ENCODE data around the gene PTPN22. TPM values are rescaled to one million over a fixed set of nuclear protein-coding genes. Genes with fewer than 3 reads are reported as not detected.

The PTPN22 gene
- total and polyA plus RNA-seq, 9 of the 15 experiments (the other 6 are each of a cell fraction or from before 2014, with no cell fraction given), result 0.45 to 4.6 (median 1.1) TPM

- ChIA-PET CTCF (ENCODE audit: low intra/inter-chr PET ratio) (no interaction called here), POLR2A (interaction anchor here (0.9 to 1.3 kb wide), 6 partner anchors 9 to 147 kb away, joined by 3 to 7 read pairs (median 4); partner anchors contain the start of gene RSBN1)
- 18% methylated on average over 1 of the region's 1 CpG for WGBS (ENCODE audit: insufficient coverage, low coverage, missing lambda C conversion rate)
- Histone ChIP-seq H3K9me3 (replicated peaks; ENCODE audit: control insufficient read depth, insufficient read depth, low read depth, low read length) (no peaks in the 10 kb centered on the region), H3K9ac (ENCODE audit: insufficient read depth in 1 of 2, low read depth in 2 of 2, low read length in 2 of 2) (0 out of 4 replicates have a peak overlapping the region, but pooled peaks of 1 of the 2 experiments have one; percentile 33), H3K27me3 (ENCODE audit: control insufficient read depth in 2 of 2, insufficient read depth in 2 of 2, low read length in 2 of 2) (no peaks in the 10 kb centered on the region), H3K4me3 (no peak overlapping the region), H3K4me1 (replicated peaks in 1 of 2; ENCODE audit: control insufficient read depth in 2 of 2, insufficient read depth in 2 of 2, low read length in 2 of 2) (peaks cover 4 to 13% of the 10 kb centered on the region in 2 experiments; a peak in 3 of 5 replicates), H3K79me2 (ENCODE audit: control insufficient read depth, insufficient read depth, low read length) (no peaks in the 10 kb centered on the region), H3K9me1 (ENCODE audit: control insufficient read depth, insufficient read depth, low read length) (no peaks in the 10 kb centered on the region), H3K4me2 (ENCODE audit: insufficient read depth, low read length) (no peak overlapping the region), H3K27ac (ENCODE audit: extremely low read depth, low read depth, low read length) (no peak overlapping the region; the same call in 2 of the 3 replicates), H4K20me1 (replicated peaks; ENCODE audit: control insufficient read depth, insufficient read depth, low read length) (no peaks in the 10 kb centered on the region), H3K36me3 (ENCODE audit: control insufficient read depth, insufficient read depth, low read length) (no peaks in the 10 kb centered on the region), H2AFZ (ENCODE audit: low read depth, low read length) (peak overlapping the region; percentile 30)
- TF ChIP-seq MAFK (IDR thresholded peaks at IDR 0.05; ENCODE audit: low read length), result peak; percentile 94
- 0 out of 2 replicates have a peak, but pooled peaks have one; percentile 10 for TF ChIP-seq FOSL1 (tag; conservative IDR thresholded peaks at IDR 0.05)
- TF ChIP-seq IRF2 (CRISPR knock-in tag; IDR thresholded peaks at IDR 0.05), result no peak
- TF ChIP-seq RAD51 (IDR thresholded peaks at IDR 0.05; ENCODE audit: borderline replicate concordance, low read depth), result no peak
- TF ChIP-seq C11orf30 (IDR thresholded peaks at IDR 0.05; ENCODE audit: low read depth), result peak; percentile 96
- TF ChIP-seq ZNF316 (IDR thresholded peaks at IDR 0.05), result peak; percentile 98
- TF ChIP-seq NFE2 (IDR thresholded peaks at IDR 0.05; ENCODE audit: low read depth), result peak; percentile 38; the same call in 1 of the 2 replicates
- peak; percentile 24; the same call in 1 of the 2 replicates for TF ChIP-seq ELF1 (tag; IDR thresholded peaks at IDR 0.05)
- no peak for TF ChIP-seq PHTF2 (CRISPR knock-in tag; IDR thresholded peaks at IDR 0.05)
- peak; percentile 94 for TF ChIP-seq MAFG (tag; conservative IDR thresholded peaks at IDR 0.05)
- TF ChIP-seq KDM1A (IDR thresholded peaks at IDR 0.05), result peak; percentile 32 to 56; a peak in 2 of 4 replicates
- peak; percentile 94 for TF ChIP-seq MAFF (IDR thresholded peaks at IDR 0.05; ENCODE audit: low read length)
- TF ChIP-seq ZNF24 (IDR thresholded peaks at IDR 0.05), result peak; percentile 99
- DNase-seq (ENCODE audit: extremely low read depth in 1 of 4, low spot score in 3 of 4), result no peak
- ATAC-seq, result peak; percentile 37
- no TSS peak for BruUV-seq (replicated peaks)
- intact Hi-C loops (cut with micrococcal nuclease), result no loop called here
- no peak for FAIRE-seq
- in situ Hi-C loops (cut with MboI), result no loop called here
These were observed 12.5 kb downstream of the PTPN22 start for GRCh38 chr1:113858982-113859381.

Data from K562 (cell line).